Measurements from ENCODE around the gene JPT2.

Gene JPT2

GRCh38 chr16:1651094-1651973, 26.7 kb upstream of the JPT2 start:
- no peak for TF ChIP-seq CTCF (IDR thresholded peaks at IDR 0.05; ENCODE audit: control insufficient read depth, extremely low read depth, insufficient read depth)
- H3K4me3 ChIP-seq (ENCODE audit: low read depth, low read length), result no peak overlapping the region
- no peak for DNase-seq (ENCODE audit: low read depth)

GRCh38 chr16:1651974-1652312, 26.1 kb upstream of the JPT2 start:
- no peak for DNase-seq (ENCODE audit: low read depth)
- no peak overlapping the region for H3K4me3 ChIP-seq (ENCODE audit: low read depth, low read length)
- TF ChIP-seq CTCF (IDR thresholded peaks at IDR 0.05; ENCODE audit: control insufficient read depth, extremely low read depth, insufficient read depth), result no peak

- no peak overlapping the region for H3K4me3 ChIP-seq (ENCODE audit: low read depth, low read length)
- no peak for DNase-seq (ENCODE audit: low read depth)
- no peak for TF ChIP-seq CTCF (IDR thresholded peaks at IDR 0.05; ENCODE audit: control insufficient read depth, extremely low read depth, insufficient read depth)
Measured at GRCh38 chr16:1653023-1653422, 25.1 kb upstream of the JPT2 start.

DNA sequence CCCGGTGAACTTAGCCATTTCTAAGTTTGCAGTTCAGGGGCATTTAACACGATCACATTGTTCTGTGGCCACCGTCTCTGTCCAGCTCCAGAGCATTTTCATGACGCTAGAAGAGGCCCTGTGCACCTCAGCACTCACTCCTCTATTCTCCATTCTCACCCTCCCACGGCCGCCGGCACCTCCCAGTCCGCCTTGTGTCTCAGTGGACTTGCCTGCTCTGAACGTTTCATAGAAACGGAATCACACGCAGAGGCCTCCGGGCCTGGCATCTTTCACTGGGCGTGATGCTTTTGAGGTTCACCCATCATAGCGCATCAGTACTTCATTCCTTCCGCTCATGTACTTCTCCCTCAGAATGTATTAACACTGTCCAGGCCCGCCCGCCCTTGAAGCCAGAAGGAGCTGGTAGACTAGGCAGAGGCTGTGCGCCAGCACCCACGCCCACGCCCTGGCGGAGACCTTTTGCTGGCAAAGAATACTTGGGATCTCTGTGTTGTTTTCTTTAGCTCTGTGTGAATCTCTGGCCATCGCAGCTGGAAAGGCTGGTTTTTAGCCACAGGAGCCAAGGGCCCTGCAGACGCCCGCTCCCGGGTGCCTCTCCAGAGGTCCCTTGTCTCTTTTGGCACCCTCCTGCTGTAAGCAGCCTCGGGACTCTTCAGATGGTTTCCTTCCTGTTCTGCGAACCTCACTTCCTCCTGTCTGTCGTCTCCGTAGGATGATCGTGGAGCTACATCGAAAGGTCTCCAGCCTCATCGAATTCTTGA, 23.4 kb upstream of the JPT2 start:
- no peak for TF ChIP-seq CTCF (IDR thresholded peaks at IDR 0.05; ENCODE audit: control insufficient read depth, extremely low read depth, insufficient read depth)
- DNase-seq (ENCODE audit: low read depth), result no peak

GRCh38 chr16:1655269-1655807, 22.7 kb upstream of the JPT2 start:
- no peak overlapping the region for H3K4me3 ChIP-seq (ENCODE audit: low read depth, low read length)
- no peak for TF ChIP-seq CTCF (IDR thresholded peaks at IDR 0.05; ENCODE audit: control insufficient read depth, extremely low read depth, insufficient read depth)
- DNase-seq (ENCODE audit: low read depth), result no peak

More for the DNA sequence above, 23.4 kb upstream of the JPT2 start:
- no peak overlapping the region for H3K4me3 ChIP-seq (ENCODE audit: low read depth, low read length)

DNA sequence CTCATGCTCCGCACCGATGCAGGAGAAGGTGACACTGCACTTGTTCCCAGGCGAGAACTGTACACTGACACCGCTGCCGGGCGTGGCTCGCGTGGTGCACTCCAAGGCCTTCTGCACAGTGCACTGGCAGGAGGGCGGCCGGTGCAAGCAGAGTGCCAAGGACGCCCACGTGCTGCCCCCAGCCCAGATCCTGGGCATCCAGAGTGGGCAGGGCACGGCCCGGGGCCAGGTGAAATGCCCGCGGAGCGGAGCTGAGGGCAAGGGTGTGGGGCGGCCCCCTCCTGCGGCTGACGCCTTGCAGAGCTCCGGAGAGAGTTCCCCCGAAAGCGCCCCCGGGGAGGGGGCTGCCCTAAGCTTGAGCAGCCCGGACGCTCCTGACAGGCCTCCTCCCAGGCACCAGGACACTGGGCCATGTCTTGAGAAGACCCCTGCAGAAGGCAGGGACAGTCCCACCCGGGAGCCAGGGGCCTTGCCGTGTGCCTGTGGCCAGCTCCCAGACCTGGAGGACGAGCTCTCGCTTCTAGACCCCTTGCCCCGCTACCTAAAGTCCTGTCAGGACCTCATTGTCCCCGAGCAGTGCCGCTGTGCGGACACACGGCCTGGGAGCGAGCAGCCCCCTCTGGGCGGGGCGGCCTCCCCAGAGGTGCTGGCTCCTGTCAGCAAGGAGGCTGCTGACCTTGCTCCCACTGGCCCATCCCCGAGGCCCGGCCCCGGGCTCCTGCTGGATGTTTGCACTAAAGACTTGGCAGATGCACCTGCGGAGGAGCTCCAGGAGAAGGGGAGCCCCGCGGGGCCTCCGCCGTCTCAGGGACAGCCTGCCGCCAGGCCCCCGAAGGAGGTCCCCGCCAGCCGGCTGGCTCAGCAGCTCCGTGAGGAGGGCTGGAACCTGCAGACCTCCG, 21.9 kb upstream of the JPT2 start:
- no peak for DNase-seq (ENCODE audit: low read depth)
- no peak overlapping the region for H3K4me3 ChIP-seq (ENCODE audit: low read depth, low read length)

More for the DNA sequence above, 21.9 kb upstream of the JPT2 start:
- TF ChIP-seq CTCF (IDR thresholded peaks at IDR 0.05; ENCODE audit: control insufficient read depth, extremely low read depth, insufficient read depth), result no peak
